Activated T-cell treated with anti-CD3 and anti-CD28 coated beads for 4 hours (primary cell): ENCODE measurements around the gene MYBBP1A.

ENCODE experiments used
- DNase-seq: peaks from one replicate; pipeline ENCODE4 v3.0.0-alpha.2; 2020

Gene MYBBP1A

DNA sequence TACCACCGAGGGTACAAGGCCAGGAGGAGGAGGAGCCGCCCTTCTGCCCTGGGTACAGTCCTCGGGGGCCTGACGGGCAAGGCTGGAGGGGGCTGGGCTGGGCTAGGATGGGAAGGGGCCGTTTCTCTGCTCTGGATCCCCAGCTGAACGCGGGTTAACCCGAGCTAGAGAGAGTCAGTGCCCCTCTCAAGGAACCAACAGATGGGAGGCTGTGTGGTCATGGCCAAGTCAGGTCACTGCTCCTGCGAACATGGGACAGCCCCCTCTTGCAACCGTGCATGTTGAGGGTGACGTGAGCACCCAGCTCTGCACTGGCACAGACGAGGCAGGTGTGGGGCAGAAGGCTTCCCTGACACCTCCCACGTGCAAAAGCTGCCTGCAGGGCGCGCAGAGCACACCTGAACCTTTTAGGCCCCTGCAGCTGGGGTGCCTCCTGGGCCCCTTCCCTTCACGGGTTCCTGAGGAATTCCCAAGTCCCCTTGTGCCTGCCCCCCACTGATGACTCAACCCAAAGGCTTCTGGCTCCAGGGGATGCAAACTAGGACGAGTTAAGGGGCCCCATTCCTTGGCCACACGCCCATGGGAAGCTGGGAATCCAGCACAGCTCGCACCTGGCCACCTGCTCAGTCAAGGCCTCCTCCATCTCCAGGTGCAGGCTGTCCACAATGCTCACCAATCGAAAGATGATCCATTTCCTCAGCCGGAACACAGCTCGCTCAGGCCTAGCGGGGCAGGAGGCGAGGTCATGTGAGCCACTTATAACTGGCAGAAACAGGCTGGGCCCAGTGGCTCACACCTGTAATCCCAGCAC, 6.3 kb downstream of the MYBBP1A start:
- no peak for DNase-seq

DNA sequence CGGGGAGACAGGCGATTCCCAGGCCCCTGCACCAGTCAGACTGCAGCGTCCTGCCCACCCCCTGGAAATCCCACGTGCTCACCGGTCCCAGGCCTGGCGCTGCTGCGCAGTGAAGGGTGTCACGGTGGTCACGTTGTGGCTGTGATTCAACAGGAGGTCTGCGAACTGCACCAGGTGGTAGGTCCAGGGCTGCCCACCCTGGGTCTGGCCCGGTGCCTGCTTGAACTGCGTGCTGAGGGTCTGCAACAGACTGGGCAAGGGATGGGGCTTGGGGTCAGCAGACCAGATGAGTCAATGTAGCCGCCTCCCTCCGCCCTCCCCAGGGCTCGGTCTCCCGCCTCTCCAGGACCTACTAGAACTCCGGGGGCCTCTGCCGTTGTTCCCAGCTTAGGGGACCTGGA, 7.1 kb downstream of the MYBBP1A start:
- no peak for DNase-seq

DNA sequence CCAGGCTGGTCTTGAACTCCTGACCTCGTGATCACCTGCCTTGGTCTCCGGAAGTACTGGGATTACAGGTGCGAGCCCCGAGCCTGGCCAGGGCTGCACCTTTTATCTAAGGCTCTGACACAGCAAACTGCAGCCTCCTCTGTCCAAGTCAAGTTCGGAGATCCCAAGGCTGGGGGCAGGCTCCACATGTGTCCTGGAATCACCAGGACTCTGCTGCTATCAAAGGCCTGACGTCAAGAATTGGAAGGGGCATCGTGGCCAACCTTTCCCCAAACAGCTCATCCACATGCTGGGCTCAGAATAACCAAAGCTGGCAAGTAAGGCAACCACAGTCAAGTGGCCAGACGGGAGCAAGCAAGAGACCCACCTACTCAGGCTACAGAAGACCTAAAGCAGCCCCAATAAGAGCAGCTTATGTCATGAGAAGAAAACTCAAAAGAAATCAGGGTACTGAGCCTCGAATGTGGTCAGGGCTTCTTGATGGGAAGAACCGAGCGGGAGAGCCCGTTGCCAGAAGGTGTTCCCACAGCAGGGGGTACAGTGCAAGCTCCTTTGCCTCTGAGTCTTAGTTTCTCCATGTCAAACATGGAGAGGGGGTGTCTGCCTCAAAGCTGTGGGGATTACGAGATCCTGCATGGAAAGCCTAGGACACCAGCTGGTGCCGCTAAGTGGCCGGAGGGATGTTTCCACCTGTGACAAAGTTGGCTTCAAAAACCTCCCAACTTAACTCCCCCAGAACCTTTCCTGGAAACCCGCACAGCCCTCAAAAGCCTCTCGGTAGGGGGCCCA, 7.9 kb downstream of the MYBBP1A start:
- DNase-seq, result no peak

DNA sequence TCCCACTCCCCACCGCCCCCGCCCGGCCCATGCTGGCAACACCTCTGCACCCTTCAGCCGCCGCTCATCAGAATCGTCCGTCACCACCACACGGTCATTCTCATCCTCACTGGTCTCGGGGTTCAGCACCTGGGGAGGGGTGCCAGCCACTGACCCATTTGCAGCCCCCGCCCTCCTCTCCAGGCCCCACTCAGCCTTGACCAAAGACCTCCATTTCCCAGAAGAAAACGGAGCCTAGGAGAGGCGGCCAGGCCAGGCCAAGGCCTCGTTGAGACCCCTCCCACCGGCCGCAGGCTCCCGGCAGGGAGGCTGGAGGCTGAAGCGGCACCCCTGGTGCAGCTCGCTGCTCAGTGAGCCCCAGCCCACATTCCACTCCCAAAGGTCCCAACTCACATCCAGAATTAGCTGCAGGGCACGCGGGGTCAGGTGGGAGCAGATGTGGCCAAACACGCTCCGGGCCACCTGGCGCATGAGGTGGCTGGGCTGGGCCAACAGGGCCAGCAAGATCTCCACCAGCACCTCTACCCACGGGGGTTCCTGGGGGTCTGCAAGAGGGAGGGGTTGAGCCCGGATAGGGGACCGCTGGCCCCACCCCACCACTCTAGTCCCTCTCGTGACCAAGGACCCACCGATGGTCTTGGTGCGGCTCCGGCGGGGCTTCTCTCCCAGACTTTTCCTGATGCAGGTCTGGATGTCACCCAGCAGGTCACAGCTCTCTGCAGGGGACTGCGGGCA, 9.8 kb downstream of the MYBBP1A start:
- DNase-seq, result no peak

DNA sequence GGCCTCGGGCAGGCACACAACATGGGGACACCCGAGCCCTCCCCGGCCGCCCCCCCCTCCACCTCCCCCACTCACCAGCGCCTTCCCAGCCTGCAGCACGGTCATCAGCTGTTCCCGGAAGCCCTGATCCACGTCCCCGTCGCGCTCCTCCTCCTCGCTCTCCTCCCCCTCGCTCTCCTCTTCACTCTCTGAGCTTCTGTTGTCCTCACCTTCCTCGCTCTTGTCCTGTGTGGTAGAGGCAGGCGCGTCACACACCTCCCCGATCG, 10.3 kb downstream of the MYBBP1A start:
- no peak for DNase-seq

DNA sequence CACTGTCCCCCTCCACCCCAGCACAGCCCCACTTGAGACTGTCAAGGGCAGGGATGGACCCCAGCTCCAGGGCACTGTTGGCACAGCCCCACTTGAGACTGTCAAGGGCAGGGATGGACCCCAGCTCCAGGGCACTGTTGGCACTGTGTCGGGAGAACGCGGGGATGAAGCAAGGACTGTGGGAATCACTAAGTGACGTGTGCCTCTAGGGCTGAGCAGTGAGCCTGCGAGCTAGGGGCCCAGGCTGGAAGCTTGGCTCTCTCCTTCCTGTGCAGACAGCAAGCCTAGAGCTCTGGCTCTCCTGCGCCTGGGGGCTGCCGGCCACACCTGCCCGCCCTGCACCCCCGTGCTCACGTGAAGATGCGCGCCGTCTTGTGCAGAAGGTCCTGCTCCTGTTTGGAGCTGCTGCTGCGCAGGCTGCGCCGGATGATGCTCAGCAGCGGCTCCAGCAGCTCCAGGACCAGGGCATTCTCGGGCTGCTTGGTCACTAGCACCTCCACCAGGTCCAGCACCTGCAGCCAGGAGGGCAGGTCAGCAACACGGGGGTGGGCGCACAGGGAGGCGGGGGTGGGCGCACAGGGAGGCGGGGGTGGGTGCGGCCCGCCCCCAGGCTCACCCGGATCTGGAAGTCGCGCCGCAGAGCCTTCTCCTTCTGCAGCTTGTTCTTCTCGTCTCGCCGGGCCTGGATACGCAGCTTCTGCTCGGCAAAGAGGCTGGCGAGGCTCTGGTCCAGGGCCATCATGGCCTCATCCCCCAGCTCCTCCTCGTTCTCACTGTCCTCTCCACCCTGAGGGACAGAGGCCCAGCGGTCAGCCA, 10.8 kb downstream of the MYBBP1A start:
- DNase-seq, result no peak

- DNase-seq, result no peak
These were observed 11.6 kb downstream of the MYBBP1A start for GRCh38 chr17:4543557-4544026.

DNA sequence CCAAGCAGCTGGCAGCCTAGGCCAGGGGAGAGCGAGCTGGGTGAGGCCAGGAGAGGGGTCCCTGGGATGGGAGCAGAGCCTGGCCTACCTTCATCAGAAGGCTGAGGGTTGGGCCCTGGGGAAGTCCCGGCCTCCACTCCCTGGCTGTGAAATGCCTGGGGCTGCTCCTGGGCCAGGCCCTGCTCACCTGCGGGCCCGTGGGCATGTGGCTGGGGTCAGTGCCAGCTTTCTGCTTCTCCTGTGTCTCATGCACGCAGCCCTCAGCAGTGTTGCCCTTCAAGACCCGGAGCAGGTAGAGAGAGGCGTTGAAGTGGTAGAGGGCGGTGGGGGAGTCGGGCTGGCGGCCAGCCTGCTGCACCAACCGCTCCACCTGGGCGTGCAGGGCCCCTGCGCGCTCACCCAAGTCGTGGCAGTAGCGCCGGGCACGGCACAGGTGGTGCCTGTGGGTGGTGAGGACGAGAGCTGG, 12.4 kb downstream of the MYBBP1A start:
- no peak for DNase-seq

GRCh38 chr17:4542003-4542725, 13.0 kb downstream of the MYBBP1A start:
- no peak for DNase-seq

DNA sequence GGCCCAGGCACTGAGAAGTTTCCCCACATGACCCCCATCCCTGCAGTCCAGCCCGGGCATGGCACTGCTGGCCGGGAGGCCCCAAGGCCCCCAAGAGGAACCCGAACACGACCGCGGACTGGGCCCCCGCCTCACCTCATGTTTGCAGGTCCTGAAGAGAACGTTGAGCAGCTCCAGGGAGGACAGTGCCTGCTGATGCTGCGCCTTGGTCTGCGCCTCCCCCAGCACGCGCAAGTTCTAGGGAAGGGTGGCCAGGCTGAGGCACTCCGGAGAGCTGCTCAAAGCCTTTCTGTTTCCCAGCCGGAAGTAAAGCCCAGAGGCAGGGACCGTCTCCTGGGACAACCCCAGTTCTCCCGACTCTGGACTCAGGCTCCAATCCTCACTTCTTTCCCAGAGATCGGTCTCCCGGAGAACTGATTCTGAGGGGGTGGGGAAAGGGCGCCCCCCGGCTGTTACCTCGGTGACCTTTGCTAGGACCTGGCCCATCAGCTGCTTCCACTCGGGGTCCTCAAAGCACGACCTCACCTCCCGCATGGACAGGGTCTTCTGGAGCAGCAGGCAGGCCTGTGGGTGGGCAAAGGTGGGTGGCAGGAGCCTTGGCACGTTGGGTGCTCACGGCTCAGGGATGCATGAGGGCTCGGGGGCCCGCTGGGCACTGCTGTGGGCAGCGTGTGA, 13.7 kb downstream of the MYBBP1A start:
- DNase-seq, result no peak

DNA sequence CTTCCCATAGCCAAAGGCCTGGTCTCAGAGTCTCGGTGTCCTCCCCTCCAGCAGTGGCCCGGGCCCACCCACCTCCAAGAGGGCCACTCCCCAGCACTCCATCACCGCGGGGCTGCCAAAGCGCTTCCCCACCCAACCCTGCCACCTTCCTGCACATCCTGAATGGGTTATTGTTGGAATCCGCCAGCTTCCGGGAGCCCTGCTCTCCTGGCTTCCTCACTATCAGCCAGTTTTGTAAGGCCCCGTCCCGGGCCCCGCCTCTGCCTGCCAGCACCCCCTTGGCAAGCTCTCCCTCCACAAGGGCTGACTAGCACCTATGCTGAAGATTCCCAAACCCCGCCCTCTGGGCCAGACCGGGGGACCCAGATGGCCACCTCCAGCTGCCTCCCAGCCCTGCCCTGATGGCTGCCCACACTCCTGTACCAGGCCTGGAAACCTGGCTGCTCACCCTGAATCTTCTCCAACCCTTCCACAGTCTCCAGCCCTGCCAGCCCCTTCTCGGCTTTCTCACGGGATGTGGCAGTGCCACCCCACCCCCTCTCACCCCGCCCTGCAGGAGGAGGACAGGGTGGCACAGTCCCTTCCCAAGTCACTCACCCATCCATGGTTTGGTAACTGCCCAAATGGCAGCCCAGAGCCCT, 14.4 kb downstream of the MYBBP1A start:
- DNase-seq, result no peak

DNA sequence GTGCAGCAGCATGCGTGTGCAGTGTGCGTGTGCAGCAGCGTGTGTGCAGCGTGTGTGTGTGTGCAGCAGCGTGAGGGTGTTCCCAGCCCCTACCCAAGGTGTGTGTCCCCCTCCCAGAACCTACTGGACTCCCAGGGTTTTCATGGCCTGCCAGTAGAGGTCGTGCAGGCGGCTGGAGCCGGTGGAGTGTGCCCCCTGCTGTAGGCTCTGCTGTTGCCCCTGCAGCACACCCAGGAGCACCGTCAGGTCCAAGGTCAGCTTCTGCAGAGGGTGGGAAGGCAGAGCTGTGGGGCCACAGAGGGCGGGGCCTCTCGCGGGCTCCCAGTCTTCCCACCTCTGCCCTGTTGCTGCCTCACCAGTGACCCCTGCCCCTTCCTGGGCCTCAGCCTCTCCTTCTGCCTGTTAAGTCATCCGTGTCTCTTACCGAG, 14.9 kb downstream of the MYBBP1A start:
- no peak for DNase-seq

- DNase-seq, result no peak
These were observed 15.5 kb downstream of the MYBBP1A start for GRCh38 chr17:4539576-4540223.

DNA sequence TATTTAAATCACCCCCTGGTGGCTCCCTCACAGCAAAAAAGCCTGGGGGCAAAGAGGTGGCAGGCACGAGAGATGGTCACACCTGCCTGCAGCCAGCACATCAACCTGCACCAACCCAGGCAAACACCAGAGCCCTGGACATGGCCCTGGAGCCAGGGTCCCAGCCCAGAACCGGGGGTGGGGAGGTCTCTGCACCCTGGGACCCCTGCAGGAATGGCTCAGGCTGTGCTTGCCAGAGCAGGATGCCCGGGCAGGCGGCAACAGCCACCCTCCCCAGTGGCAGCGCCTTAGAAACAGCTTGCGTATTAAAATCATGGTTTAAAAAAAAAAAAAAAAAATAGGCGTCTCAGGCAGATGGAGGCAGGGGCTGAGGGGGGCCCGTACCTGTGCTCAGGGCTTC, 16.2 kb downstream of the MYBBP1A start:
- DNase-seq, result no peak

DNA sequence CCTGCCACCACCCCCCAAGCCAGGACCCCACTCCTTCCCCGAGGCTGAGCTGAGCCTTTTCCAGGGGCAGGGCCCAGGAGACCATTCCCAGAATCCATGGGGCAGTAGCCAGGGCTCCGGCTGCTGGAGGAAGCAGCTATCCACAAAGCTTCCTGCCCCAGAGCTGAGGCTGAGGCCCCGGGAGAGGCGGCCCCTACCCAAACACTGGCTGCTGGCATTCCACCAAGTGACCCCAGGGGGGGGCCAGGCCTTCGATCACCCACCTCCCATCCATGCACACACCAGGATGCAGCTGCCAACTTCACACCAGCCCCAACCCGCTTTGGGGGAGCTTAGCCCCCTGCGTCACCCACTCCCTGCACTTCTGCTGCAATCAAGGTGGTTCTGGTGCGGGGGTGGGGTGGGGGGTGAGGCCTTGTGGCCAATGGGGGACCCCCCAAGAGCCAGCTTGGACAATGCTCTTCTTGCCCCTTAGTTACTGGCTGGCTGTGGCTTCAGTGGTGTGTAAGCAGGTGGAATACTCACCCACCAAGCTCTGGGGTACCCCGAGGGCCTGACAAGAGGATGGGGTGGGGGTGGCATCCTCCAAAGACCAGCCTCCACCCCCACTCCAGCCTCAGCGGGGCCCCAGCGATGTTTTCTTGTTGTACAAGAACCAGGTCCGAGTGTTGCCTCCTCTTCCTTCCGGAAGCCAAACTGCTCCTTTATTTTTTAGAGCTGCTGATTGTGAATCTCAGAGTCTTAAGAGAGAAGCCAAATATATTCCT, 16.8 kb downstream of the MYBBP1A start:
- DNase-seq, result no peak

- DNase-seq, result no peak
These were observed 17.5 kb downstream of the MYBBP1A start for GRCh38 chr17:4537451-4538235.

DNA sequence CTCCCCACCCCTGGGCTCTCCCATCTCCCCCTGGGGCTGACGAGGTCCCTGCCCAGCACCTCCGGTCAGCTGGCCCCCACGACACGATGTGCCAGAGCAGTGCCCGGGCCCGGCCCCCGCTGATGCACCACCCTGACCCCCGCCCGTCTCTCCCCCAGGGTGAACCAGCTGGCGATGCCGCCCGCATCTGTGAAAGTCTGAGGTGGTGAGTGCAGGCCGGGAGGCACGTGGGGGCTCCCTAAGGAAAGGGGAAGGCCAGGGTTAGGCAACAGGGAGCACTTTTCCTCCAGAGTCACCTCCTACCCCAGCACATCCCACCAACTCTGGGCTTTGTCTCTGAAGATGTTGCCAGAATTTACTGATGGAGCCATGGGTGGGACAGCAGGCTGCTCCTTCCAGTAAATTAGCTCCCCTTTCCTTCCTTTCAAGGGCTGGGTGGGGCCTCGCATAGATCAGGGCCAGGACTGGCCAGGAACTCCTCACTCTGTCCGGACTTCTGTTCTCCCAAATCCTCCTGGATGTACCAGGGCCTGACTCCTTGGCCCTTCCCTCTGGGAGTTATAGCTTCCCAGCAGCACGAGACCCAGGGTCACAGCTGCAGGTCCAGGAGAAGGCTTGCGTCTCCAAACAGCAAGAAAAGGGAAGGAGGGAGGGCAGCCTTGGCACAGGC, 18.3 kb downstream of the MYBBP1A start:
- DNase-seq, result no peak

DNA sequence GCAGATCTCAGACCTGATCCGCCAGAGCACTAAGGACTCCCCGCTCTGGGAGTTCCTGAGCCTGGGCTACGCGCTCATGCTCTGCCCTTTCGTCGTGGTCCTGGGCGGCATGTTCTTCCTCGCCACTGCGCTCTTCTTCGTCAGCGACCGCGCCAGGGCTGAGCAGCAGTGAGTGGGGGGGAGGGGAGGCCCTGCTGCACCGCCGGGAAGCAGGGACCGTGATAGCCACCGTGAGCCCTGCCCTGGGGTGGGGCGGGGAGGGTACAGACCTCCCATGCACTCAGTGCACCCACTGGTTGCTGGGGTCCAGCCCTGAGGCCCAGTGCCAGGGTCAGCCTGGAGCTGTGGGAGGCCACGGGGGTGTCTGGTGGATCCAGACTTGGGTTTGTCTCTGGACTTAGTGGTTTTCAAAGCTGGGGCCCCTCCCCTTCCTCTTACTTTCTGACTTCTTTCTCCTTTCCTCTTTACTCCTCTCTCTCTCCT, 18.9 kb downstream of the MYBBP1A start:
- no peak for DNase-seq
